ENCODE data around the gene FPR1.
"Not testable (repeated sequence)": the region's sequence is repeated elsewhere in the genome, so short reads cannot be mapped to it uniquely, and the experiment has no call there.

The FPR1 gene

DNA sequence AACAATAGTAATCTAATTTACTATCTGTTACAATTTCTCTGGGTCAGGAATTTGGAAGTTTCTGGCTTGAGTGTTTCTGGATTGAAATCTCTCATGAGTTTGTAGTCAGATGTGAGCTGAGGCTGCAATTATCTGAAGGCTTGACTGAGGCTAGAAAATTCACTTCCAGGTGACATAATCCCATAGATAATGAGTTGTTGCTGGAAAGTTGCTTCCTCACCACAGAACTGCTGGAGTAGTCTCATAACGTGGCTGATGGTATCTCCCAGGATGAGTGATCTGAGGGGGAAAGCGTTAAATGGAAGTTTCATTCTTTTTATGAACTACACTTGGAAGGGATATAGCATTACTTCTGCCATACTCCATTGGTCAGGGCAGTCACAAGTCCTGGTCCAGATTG, 28.0 kb upstream of the FPR1 start:
- DNase-seq (ENCODE audit: low read depth), result no peak

DNA sequence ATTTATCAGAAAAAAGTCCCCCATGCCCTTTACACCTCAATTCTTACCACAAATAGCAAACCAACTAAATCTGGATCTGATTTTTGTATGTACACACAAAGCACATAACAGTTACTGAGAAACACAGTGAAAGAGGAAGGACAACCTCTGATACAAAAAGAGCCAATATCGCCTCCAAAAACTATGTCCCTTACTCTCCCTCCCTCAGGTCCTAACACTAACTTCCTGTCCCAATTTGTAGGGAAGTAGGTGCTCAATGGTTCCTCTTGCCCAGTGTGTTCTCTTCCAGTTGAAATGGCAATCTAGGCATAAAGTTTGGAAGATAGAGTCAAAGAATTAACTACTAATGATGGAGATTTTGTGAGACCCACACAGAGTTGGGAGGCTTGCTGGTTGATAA, 27.5 kb upstream of the FPR1 start:
- no peak for DNase-seq (ENCODE audit: low read depth)

DNA sequence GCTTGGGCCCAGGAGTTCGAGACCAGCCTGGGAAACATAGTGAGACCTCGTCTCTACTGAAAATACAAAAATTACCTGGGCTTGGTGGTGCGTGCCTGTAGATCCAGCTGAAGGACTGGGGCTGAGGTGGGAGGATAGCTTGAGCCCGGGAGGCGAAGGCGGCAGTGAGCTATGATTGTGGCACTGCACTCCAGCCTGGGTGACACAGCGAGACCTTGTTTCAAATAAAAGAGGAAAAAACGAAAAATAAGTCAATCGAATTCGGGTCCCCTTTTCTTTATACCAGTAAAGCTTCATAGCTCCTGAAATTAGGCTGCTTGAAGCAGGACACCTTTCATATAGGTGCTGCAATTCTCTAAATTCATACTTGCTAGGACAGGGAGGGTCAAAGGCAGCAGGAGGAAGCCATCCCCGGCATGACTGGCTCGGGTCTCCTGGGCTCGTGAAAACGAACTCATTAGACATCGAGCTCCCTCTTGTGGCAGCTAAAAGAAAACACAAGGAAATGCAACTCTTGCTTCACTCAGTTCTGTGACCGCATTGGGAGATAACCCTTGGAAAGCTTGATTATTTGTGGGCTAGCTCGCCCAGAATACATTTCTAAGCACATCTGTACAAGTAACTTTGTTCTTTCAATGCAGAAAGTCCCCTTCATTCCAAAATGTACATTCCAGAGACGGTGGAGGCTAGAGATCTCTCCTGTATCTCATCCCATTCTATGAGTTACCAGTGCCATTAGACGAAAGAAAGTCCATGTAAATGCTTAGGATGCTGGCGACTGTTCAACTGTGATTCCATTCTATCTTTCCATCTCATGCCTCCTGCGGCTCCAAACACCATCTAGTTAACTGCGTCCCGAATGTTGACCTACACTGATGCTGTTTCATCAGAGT, 26.1 kb upstream of the FPR1 start:
- no peak for DNase-seq (ENCODE audit: low read depth)

DNA sequence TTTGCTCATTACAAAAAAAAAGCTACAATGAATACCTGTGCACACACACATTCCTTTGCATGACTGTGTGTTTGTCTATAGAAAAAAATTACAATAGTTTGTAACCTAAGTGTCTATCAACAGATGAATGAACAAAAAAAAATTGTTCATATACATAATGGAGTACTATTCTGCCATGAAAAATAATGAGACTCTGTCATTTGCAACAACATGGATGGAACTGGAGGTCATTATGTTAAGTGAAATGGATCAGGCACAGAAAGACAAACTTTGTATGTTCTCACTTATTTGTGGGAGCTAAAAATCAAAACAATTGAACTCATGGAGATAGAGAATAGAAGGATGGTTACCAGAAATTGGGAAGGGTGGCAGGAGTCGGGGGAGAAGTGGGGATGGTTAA, 24.9 kb upstream of the FPR1 start:
- not testable (repeated sequence) for DNase-seq (ENCODE audit: low read depth)

DNA sequence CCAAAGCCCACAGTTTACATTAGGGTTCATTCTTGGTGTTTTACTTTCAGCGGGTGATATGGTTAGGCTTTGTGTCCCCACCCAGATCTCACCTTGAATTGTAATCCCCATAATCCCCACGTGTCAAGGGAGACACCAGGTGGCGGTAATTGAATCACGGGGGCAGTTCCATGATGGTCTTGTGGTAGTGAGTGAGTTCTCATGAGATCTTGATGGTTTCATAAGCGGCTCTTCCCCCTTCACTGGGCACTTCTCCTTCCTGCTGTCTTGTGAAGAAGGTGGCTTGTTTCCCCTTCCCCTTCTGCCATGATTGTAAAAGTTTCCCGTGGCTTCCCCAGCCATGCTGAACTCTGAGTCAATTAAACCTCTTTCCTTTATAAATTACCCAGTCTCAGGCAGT, 21.3 kb upstream of the FPR1 start:
- no peak for DNase-seq (ENCODE audit: low read depth)

DNA sequence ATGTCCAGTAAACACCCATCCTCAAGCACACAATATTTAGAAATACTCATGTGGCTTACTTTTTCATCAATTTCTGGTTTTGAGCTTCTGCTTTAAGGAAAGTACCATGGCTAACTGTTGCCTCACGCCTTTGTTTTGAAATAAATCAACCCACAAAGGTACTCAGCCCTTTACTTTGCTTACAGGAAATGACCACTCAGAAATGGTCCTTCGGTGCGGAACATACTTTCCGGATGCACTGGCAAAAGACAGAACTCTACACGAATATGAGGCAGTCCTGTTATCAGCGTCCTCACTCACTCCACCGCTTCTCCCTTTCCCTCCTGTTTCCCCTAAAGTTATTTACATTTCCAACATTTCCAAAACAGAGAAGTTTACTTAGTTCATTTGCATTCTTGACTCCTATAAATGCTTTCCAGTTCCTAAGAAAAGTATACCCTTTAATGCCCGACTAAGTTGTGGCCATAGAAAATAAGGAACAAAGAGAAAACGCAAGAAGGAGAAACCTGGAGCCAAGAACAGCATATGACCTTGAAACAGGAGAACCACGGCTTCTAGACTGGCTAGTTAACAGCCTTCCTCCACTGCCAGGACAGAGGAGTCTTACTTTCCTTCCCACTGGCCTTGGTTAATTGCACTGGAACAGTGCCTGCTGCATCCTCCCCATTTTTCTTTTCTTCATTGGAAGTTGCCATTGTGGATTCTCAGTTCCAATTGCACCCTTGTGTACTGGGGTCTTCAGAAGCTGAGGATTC, 19.9 kb upstream of the FPR1 start:
- no peak for DNase-seq (ENCODE audit: low read depth)

DNA sequence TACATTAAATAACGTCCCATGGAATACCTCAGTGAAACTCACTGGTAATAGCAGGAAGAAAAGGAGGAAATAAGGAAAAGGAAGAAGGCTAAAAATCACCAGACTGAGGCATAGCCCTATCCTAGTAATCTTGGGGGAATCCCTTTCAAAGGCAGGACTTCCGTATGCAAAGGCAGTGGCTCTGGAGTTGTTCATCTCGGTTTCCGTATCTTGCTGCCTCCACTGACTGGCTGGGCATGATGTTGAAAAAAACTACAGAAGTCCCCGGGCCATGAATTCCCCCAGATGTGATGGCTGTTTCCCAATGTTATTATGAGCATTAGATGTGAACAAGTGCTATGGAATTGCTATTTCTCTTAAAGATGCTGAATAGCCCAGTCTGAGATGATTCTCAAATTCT, 14.8 kb upstream of the FPR1 start:
- DNase-seq (ENCODE audit: low read depth), result no peak

DNA sequence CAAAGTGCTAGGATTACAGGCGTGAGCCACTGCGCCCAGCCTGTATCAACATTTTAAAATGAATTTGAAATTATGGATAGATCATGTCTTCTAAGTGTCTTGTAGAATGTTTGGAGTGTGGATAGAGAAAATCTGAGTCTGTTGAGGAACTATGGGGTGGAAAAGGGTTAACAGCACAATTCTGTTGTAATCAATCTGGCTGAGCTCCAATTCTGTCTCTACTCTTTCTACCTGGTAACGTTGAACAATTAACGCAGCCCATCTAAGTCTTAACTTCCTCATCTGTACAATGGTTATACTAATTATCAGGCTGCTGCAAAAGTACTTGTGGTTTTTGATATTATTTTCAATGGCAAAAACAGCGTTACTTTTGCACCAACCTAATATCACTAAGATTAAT, 13.4 kb upstream of the FPR1 start:
- no peak for DNase-seq (ENCODE audit: low read depth)

DNA sequence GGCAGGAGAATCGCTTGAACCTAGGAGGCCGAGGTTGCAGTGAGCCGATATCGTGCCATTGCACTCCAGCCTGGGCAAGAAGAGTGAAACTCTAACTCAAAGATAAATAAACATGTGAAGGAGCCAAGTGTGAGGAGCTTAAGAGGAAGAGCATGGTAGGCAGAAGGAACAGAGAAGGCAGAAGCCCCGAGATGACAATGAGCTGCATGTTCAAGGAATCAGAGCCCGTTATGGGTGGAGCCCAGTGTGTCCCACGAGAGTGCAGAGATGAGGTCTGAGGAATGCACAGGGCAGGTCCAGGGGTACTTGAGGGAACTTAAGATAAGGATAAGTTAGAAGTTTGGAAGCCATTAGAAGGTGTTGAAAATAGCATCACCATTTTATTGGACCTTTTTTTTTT, 10.0 kb upstream of the FPR1 start:
- DNase-seq (ENCODE audit: low read depth), result no peak

DNA sequence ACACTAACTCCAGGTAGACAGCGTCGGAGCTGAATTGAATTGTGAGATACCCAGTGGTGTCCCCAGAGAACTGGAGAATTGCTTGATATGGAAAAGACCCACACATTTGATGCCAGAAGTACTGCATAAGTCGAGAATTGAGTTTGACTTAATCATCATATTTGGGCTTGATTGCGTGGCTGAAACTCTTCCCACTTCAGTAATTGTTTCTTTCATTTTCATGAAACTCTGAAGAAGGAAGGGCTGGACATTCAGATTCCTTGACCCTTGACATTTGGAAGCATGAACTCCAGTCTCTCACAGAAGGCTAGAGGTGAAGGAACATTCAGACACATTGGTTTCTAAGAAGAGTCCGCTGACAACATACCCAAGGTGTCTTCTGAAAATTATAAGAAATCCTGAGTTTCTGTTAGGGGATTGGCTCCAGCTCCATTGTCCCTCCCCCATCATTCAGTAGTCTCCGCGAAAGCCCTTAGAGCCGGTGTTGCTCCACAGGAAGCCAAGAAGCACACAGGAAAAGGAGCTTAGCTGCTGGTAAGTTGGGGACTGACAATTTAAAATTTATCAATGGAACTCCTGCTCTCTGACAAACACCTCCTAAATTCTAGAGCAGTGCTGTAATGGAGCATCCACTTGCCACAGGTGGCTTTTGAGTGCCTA, 9.1 kb upstream of the FPR1 start, which contains the start of gene FPR2:
Gene FPR2 (plus strand): TSS at position 484 of the 660 bp plus-strand sequence. CDS start 7,479 bp downstream, outside the sequence.
- no peak for DNase-seq (ENCODE audit: low read depth)

DNA sequence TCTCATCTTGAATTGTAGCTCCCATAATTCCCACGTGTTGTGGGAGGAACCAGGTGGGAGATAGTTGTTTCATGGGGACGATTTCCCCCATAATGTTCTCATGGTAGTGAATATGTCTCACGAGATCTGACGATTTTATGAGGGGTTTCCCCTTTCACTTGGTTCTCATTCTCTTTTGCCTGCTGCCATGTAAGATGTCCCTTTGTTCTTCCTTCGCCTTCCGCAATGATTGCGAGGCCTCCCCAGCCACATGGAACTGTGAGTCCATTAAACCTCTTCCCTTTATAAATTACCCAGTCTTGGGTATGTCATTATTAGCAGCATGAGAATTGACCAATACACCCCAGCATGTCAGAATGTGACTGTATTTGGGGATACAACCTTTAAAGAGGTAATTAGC, 3.9 kb upstream of the FPR1 start:
- no peak for DNase-seq (ENCODE audit: low read depth)

DNA sequence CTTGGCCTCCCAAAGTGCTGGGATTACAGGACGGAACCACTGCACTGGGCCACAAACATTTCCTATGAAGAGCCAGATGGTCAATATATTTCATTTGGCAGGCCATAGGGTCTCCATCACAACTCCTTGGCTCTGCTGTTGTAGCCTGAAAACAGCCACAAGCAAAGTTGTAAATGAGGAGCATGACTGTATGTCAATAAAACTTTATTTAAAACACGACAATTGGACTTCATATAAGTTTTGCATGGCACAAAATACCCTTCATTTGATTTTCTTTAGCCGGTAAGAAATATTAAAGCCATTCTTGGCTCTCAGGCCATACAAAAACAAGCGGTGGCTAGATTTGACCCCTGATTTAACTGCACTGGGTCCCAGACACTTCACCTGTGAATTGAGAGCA, 3.1 kb upstream of the FPR1 start:
- no peak for DNase-seq (ENCODE audit: low read depth)

DNA sequence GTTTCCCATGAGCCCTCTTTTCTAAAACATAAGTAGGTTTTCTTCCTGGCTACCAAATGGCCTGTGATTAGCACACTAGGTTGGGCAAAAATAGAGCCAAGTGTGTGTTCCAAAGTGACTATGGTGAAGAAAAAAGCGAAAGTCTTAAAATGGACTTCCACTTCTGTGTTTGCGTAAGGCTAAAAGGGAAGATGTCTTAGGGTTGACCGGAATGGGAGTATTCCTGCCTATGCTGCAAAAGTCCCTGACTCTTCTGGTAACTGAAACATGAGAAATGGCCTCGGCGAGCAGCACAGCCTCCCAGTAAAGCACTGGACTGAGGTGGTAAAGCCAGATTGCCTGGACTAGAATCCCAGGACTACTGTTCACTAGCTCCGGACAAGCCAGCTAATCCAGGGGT, 2.4 kb upstream of the FPR1 start:
- DNase-seq (ENCODE audit: low read depth), result no peak

DNA sequence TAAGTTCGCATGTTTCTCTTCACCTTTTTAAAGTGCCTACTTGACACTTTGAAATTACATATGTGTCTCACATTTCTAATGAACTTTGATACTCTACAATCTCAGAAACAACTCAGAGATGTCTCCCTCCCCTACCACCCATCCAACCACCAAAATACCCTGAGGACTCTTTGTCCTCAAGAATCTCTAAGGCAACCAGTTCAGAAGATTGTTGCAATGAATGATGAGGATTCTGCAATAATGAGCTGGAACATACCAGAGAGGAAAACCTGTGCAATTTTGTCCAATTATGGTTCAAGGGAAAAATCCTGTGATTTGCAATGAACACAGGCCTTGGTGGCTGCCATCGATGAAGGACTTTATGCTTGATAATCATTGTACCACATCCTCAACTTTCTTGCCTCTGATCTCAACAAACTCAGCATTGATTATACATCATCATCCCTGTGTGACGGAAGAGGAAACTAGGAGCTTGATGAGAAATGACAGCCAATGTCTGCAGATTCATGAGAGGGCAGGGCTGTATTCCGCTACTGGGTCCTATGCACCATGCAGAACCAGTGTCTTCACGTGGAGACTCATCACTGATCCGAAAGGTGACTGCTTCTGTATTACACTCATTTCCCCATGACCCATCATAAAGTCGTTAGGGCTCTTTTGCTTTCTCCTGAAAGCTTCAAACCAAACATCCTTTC, 1.1 kb downstream of the FPR1 start:
- DNase-seq (ENCODE audit: low read depth), result no peak

DNA sequence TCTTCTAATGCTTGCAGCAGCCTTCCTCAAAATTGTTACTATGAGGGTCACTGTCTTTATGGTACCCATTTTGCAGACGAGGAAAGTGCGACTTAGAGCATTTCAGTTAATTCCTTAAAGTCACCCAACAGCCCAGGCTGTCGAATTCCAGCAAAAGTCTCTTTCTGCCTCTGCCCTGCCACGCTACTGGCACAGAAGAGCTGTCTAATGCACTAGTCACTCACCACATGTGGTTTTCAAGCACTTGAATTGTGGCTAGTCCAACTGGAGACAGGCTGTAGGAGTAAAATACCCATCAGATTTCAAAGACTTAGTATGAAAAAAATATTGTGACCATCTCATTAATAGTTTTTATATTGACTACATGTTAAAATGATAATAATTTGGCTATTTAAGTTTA, 1.7 kb downstream of the FPR1 start:
- no peak for DNase-seq (ENCODE audit: low read depth)

DNA sequence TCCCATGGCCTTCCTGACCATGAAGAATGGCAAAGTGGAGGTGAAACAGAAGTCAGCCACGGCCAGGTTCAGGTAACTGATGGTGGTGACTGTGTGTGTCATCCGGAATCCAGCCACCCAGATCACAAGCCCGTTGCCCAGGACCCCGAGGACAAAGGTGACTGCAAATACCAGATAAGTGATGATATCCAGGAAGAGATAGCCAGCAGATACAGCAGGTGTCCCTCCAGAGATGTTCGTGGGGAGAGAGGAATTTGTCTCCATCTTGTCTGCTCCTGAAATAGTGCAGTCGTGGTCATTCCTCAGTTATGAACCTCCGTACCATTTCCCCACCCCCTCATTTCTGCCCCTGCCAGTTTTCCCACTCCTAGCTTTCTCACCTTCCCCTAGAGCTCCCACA, 4.9 kb downstream of the FPR1 start:
- DNase-seq (ENCODE audit: low read depth), result no peak

DNA sequence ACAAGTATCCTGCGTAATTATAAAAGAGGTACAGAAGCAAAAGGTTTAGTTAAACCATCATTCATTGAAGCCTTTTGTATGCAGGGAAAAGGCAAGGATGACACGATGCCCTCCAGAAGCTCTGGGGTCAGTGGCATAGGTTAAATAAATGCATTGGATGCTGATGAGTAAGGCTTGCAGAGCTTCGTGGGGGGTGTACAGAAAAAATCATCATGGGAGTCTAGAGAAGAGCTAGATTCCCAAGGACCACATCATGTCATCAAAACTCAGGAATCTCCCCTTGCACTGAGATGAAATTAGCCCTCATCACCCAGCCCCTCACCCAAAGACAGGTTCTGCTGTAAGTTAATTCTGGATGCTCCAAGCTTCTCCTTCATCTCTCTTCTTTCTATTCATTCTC, 8.3 kb downstream of the FPR1 start:
- DNase-seq (ENCODE audit: low read depth), result no peak

DNA sequence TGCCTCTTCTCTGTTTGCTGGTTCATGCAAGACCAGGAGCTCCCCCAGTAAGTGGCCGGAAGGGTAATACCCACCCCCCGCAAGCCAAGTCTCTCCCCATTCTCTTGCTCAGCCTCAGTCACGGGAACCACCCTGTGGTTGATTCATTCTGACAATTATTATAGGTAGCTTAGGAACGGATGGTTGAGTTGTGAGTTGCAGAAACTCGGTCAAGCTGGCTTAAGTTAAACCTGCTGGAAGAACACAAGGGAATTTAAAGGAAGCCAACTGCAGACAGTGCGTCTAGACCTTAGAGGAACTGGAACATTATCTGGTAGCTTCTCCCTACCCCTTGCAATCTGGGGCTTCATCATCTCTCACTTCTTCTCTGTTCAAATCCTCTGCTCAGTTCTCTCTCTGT, 8.9 kb downstream of the FPR1 start:
- no peak for DNase-seq (ENCODE audit: low read depth)

DNA sequence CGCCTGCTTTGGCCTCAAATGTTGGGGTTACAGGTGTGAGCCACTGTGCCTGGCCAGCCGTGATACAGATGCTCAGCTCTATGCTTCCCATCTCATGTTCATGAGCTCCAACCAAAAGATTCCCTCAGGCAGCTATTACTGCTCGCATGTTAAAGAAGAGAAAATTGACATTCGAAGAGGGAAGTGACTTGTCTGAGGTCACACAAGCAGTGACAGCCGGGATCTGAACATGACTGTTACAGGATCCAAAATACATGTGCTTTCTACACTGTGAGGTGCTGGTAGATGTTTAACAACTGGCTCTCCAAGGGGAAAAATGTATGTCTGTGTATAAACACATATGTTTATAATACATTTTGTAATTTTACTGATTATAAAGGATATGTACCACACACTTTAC, 11.3 kb downstream of the FPR1 start:
- DNase-seq (ENCODE audit: low read depth), result no peak

DNA sequence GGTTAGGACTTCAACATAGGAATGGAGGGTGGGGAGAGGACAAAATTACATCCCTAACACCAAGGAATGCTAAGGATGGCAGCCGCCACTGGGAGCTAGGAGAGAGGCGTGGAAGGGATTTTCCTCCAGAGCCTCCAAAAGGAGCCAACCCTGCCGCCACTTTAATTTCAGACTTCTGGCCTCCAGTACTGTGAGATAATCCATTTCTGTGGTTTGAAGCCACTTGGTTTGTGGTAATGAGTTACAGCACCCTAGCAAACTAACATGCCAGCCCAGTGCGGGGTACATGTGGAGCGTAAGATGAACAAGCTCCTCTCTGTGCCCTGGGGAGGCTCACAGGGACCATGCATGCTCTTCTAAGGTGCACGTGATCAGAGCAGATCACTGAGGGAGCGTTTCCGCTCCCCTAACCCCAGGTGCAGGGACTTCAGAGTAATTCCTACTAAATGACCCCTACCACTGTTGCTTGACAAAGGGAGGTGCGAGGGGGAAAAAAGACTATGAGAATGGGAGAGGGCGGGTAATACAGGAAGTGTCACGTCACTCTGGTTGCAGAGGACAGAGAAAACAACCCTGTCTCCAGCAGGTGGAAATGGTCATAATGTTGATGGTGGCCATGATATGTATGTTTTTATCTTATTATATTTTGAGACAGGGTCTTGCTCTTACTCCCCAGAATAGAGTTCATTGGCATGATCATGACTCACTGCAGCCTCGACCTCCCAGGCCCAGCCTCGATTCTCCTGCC, 12.0 kb downstream of the FPR1 start:
- no peak for DNase-seq (ENCODE audit: low read depth)

DNA sequence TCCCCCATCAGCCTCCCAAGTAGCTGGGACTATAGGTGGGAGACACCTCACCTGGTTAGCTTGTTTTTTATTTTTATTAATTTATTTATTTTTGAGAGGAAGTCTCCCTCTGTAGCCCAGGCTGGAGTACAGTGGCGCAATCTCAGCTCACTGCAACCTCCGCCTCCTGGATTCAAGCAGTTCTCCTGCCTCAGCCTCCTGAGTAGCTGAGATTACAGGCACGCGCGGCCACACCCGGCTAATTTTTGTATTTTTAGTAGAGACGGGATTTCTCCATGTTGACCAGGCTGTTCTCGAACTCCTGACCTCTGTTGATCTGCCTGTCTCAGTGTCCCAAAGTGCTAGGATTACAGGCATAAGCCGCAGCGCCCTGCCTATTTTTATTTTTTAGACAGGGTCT, 13.2 kb downstream of the FPR1 start:
- DNase-seq (ENCODE audit: low read depth), result not testable (repeated sequence)

DNA sequence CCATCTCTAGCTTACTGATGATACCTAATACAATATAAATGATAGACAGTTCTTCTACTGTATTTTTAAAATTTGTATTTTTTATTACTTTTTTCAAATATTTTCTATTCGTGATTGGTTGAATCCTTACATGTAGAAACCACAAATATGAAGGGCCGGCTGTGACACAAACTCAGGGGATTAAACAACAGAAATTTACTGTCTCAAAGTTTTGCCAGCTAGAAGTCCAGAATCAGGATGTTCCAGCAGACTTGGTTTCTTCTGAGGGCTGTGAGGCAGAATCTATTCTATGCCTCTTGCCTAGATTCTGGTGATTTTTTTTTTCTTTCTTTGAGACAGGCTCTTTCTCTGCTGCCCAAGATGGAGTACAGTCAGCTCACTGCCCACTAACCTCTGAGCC, 13.8 kb downstream of the FPR1 start:
- no peak for DNase-seq (ENCODE audit: low read depth)
